CD4-positive, alpha-beta T cell (primary cell): ENCODE measurements around the gene ASPA. TPM values are rescaled to one million over a fixed set of nuclear protein-coding genes. Genes with fewer than 3 reads are reported as not detected.
"Not testable (repeated sequence)": the region's sequence is repeated elsewhere in the genome, so short reads cannot be mapped to it uniquely, and the experiment has no call there.

Source experiments
- ATAC-seq: fragments of 200-7000 bp; cut with Tn5 transposase; one replicate; pipeline ENCODE4 v1.10.0; 2022; ENCODE audit warnings: mild to moderate bottlenecking; ENCODE audit not compliant: poor library complexity
- CTCF ChIA-PET: fragments of 350-600 bp; sonication (Branson Sonifier 250); formaldehyde crosslinking; loops from one replicate; lab custom pipeline; 2021; ENCODE audit warnings: antibody characterized with exemption, inconsistent platforms; lab: Charles Lee
- POLR2A ChIA-PET: fragments of 350-600 bp; sonication (Branson Sonifier 250); formaldehyde crosslinking; loops from one replicate; lab custom pipeline; 2021; ENCODE audit warnings: antibody characterized with exemption, inconsistent platforms; lab: Charles Lee
- DNase-seq, 14 experiments: peaks; one replicate each; pipeline ENCODE4 v3.0.0-alpha.2; 2013 to 2020; ENCODE audit warnings: mixed read lengths in 2 of 14
- H3K27ac ChIP-seq, 2 donors: one replicate each; pipeline versions ENCODE4 v1.5.1 to v1.7.0; 2013; ENCODE audit warnings: low read length in 2 of 2, low read depth in 1 of 2, mild to moderate bottlenecking in 1 of 2
- H3K27me3 ChIP-seq, 2 experiments: 1 replicate in 1 of 2; 2 replicates in 1 of 2; pipeline versions ENCODE4 v1.6.1 to v1.7.0; 2013; ENCODE audit warnings: low read length in 2 of 2, control low read depth in 1 of 2, mild to moderate bottlenecking in 1 of 2, moderate library complexity in 1 of 2; ENCODE audit not compliant: insufficient read depth in 2 of 2, control insufficient read depth in 1 of 2
- H3K36me3 ChIP-seq: one replicate; pipeline ENCODE4 v1.6.1; 2013; ENCODE audit warnings: low read length, control low read depth; ENCODE audit not compliant: insufficient read depth
- H3K4me1 ChIP-seq: one replicate; pipeline ENCODE4 v1.6.1; 2013; ENCODE audit warnings: low read length, control low read depth; ENCODE audit not compliant: insufficient read depth
- H3K4me3 ChIP-seq: one replicate; pipeline ENCODE4 v1.5.1; 2013; ENCODE audit warnings: mild to moderate bottlenecking, low read length, moderate library complexity
- H3K9me3 ChIP-seq, 2 experiments: 1 replicate in 1 of 2; 2 replicates in 1 of 2; pipeline versions ENCODE4 v1.6.1 to v1.7.0; 2013; ENCODE audit warnings: low read length in 2 of 2, mild to moderate bottlenecking in 2 of 2, control low read depth in 1 of 2, moderate library complexity in 1 of 2; ENCODE audit not compliant: control insufficient read depth in 1 of 2, insufficient read depth in 1 of 2
- H3K27ac Mint-ChIP-seq: one replicate; pipeline ENCODE4 v1.8.0; 2020; ENCODE audit warnings: mixed read lengths
- H3K27me3 Mint-ChIP-seq: one replicate; pipeline ENCODE4 v1.8.0; 2021; ENCODE audit warnings: mixed read lengths
- H3K36me3 Mint-ChIP-seq: one replicate; pipeline ENCODE4 v1.8.0; 2021; ENCODE audit warnings: low read depth, mixed read lengths
- H3K4me1 Mint-ChIP-seq: one replicate; pipeline ENCODE4 v1.8.0; 2021; ENCODE audit warnings: low read depth, mixed read lengths
- H3K4me3 Mint-ChIP-seq: one replicate; pipeline ENCODE4 v1.8.0; 2020; ENCODE audit warnings: mild to moderate bottlenecking, mixed read lengths
- H3K9me3 Mint-ChIP-seq: one replicate; pipeline ENCODE4 v1.8.0; 2020; ENCODE audit warnings: mixed read lengths
- intact Hi-C, 2 experiments: fragments of 100-400 bp; cut with DNase I in 1 of 2; cut with micrococcal nuclease in 1 of 2; formaldehyde crosslinking; loops; one replicate each; pipeline versions ENCODE4 v1.15.1 to v1.9.0; 2023 to 2025; cut with DNase I, micrococcal nuclease
- polyA plus RNA-seq, 2 donors: library from polyadenylated mRNA; unstranded; fragments of 120-200 nt; gene quantifications; one replicate each; pipeline ENCODE4 v1.2.1, GENCODE V29; 2013
- total RNA-seq, 174 experiments: library from RNA in 2 of 174; stranded (reverse) in 2 of 174; gene quantifications; one replicate each; pipeline ENCODE4 v1.2.3 and lab custom pipeline; 2021 to 2026
- TF ChIP-seq, protein P1 (sequence below): fragments of 200-600 bp; IDR thresholded peaks from one replicate; pipeline ENCODE4 v1.8.0; 2022; ENCODE audit warnings: antibody characterized with exemption, mild to moderate bottlenecking

The ASPA gene
- total RNA-seq (not detected), total RNA-seq (lab: John Stamatoyannopoulos, UW) (0 to 0.11 (median 0) reads per million in 172 experiments)
- not detected for polyA plus RNA-seq (2013, experiment 1 of 2)
- polyA plus RNA-seq (2013, experiment 2 of 2) = 0.10 TPM

DNA sequence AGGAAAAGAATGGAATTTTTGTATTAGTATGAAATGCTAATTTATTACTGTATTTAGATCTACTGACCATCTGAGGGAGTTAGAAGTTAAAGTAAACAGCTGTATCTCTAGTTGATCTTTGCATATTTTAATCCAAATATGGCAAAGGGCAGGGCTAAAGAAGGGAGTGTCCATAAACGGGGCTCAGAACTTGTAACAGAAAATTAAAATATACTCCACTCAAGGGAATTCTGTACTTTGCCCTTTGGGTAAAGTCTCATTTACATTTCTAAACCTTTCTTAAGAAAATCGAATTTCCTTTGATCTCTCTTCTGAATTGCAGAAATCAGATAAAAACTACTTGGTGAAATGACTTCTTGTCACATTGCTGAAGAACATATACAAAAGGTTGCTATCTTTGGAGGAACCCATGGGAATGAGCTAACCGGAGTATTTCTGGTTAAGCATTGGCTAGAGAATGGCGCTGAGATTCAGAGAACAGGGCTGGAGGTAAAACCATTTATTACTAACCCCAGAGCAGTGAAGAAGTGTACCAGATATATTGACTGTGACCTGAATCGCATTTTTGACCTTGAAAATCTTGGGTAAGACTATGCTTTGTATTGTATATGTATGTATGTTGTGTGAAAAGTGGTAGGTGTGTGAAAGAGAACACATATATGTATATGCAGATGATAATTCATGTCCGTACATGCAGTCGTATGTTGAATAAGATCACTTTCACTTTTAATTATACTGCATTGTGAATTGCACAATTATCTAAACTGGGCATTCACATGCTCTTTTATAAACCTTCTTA lies at the start of gene ASPA:
ASPA (plus strand) TSS at position 186 of the 799 bp plus-strand sequence; CDS start at position 349, 163 bp downstream.
- CTCF ChIA-PET = no interaction called here
- intact Hi-C loops = no loop called here
- no peaks in the 10 kb centered on the region for H3K4me1 Mint-ChIP-seq
- Histone ChIP-seq H3K27me3 (no peaks in the 10 kb centered on the region), H3K27ac (no peak within 1 kb of the TSS), H3K36me3 (no peaks in the 10 kb centered on the region), H3K4me1 (no peaks in the 10 kb centered on the region), H3K9me3 (peaks cover 0 to 9% of the 10 kb centered on the region in 2 experiments), H3K4me3 (no peak within 1 kb of the TSS)
- no peaks in the 10 kb centered on the region for H3K36me3 Mint-ChIP-seq
- no peak within 1 kb of the TSS for H3K4me3 Mint-ChIP-seq
- POLR2A ChIA-PET = no interaction called here
- TF ChIP-seq, protein P1, sequence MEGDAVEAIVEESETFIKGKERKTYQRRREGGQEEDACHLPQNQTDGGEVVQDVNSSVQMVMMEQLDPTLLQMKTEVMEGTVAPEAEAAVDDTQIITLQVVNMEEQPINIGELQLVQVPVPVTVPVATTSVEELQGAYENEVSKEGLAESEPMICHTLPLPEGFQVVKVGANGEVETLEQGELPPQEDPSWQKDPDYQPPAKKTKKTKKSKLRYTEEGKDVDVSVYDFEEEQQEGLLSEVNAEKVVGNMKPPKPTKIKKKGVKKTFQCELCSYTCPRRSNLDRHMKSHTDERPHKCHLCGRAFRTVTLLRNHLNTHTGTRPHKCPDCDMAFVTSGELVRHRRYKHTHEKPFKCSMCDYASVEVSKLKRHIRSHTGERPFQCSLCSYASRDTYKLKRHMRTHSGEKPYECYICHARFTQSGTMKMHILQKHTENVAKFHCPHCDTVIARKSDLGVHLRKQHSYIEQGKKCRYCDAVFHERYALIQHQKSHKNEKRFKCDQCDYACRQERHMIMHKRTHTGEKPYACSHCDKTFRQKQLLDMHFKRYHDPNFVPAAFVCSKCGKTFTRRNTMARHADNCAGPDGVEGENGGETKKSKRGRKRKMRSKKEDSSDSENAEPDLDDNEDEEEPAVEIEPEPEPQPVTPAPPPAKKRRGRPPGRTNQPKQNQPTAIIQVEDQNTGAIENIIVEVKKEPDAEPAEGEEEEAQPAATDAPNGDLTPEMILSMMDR = no peak
- no peak for DNase-seq
- no peaks in the 10 kb centered on the region for H3K9me3 Mint-ChIP-seq
- H3K27me3 Mint-ChIP-seq = peaks cover 12% of the 10 kb centered on the region
- H3K27ac Mint-ChIP-seq = no peak within 1 kb of the TSS
- ATAC-seq = no peak

GRCh38 chr17:3433215-3433614 lies 42.6 kb upstream of the ASPA start:
- H3K9me3 ChIP-seq, H3K9me3 Mint-ChIP-seq, ATAC-seq, POLR2A ChIA-PET, H3K27me3 ChIP-seq, H3K36me3 ChIP-seq, H3K27ac Mint-ChIP-seq, H3K27ac ChIP-seq, CTCF ChIA-PET, H3K36me3 Mint-ChIP-seq, H3K4me3 Mint-ChIP-seq, H3K4me1 ChIP-seq, intact Hi-C loops, H3K4me1 Mint-ChIP-seq, H3K4me3 ChIP-seq: not testable (repeated sequence)
- peaks cover 39% of the 10 kb centered on the region for H3K27me3 Mint-ChIP-seq
- peak in 4 of 14 experiments; percentile 2 to 20 (median 14) for DNase-seq

DNA sequence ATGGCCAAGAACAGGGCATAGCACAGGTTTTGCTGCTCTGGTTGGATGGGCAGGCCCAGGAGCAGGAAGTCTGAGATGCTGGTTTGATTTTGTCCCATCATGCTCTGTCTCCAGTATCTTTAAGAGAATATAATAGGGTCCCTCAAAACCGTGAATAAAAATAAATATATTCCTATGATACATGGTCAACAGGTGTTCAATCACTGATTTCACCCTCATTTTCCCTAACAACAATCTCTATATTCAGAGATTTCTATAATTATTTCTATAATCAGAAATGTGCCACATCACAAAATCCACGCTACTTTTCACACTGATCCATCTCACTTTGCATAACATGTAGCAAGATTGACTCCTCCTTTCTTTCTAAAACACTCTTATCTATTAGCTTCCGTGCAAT lies 42.1 kb upstream of the ASPA start, which contains the start of gene OR1E2:
OR1E2 (minus strand) TSS at position 101 of the 400 bp plus-strand sequence; CDS start at position 101, 0 bp downstream.
- Mint-ChIP-seq H3K27ac (no peak within 1 kb of the TSS), H3K4me3 (no peak within 1 kb of the TSS), H3K9me3 (peaks cover 7% of the 10 kb centered on the region), H3K36me3 (no peaks in the 10 kb centered on the region), H3K27me3 (peaks cover 41% of the 10 kb centered on the region), H3K4me1 (no peaks in the 10 kb centered on the region)
- Histone ChIP-seq H3K9me3 (peaks cover 0 to 7% of the 10 kb centered on the region in 2 experiments), H3K4me1 (no peaks in the 10 kb centered on the region), H3K36me3 (no peaks in the 10 kb centered on the region), H3K27ac (no peak within 1 kb of the TSS), H3K4me3 (no peak within 1 kb of the TSS), H3K27me3 (peaks cover 1 to 2% of the 10 kb centered on the region in 2 experiments)
- ATAC-seq = no peak
- ChIA-PET CTCF (no interaction called here), POLR2A (no interaction called here)
- TF ChIP-seq, protein P1 = no peak
- intact Hi-C loops = no loop called here
- no peak for DNase-seq
